GM21786 (cell line): ENCODE results near the gene GRM7.

Source experiments
- ATAC-seq: cut with Tn5 transposase; IDR thresholded peaks from one replicate; pipeline ENCODE4 v1.9.1; 2021; ENCODE audit not compliant: unreplicated experiment

The GRM7 gene

GRCh38 chr3:7385635-7386034 is 524.7 kb downstream of the GRM7 start:
- no peak for ATAC-seq

- ATAC-seq, result no peak
Measured at GRCh38 chr3:7388026-7388425, 527.1 kb downstream of the GRM7 start.

- no peak for ATAC-seq
Measured at GRCh38 chr3:7392206-7392605, 531.3 kb downstream of the GRM7 start.

- ATAC-seq, result no peak
Measured at GRCh38 chr3:7393944-7394605, 533.2 kb downstream of the GRM7 start.

- no peak for ATAC-seq
Measured at GRCh38 chr3:7396534-7396933, 535.6 kb downstream of the GRM7 start.

GRCh38 chr3:7397097-7397496 is 536.2 kb downstream of the GRM7 start:
- no peak for ATAC-seq

- ATAC-seq, result no peak
Measured at GRCh38 chr3:7400360-7400759, 539.4 kb downstream of the GRM7 start.

GRCh38 chr3:7401418-7401817 is 540.5 kb downstream of the GRM7 start:
- ATAC-seq, result no peak

GRCh38 chr3:7407107-7407506 is 546.2 kb downstream of the GRM7 start:
- ATAC-seq, result no peak

GRCh38 chr3:7410782-7411181 is 549.9 kb downstream of the GRM7 start:
- no peak for ATAC-seq

- ATAC-seq, result no peak
Measured at GRCh38 chr3:7421065-7421464, 560.1 kb downstream of the GRM7 start.

GRCh38 chr3:7423036-7423435 is 562.1 kb downstream of the GRM7 start:
- no peak for ATAC-seq

GRCh38 chr3:7423995-7424394 is 563.1 kb downstream of the GRM7 start:
- no peak for ATAC-seq

GRCh38 chr3:7428206-7428718 is 567.3 kb downstream of the GRM7 start:
- ATAC-seq, result no peak

GRCh38 chr3:7432610-7433009 is 571.7 kb downstream of the GRM7 start:
- ATAC-seq, result no peak

- ATAC-seq, result no peak
Measured at GRCh38 chr3:7433073-7433472, 572.2 kb downstream of the GRM7 start.

GRCh38 chr3:7436542-7436941 is 575.6 kb downstream of the GRM7 start:
- no peak for ATAC-seq

GRCh38 chr3:7437231-7437630 is 576.3 kb downstream of the GRM7 start:
- ATAC-seq, result no peak

- no peak for ATAC-seq
Measured at GRCh38 chr3:7439101-7439680, 578.3 kb downstream of the GRM7 start.

GRCh38 chr3:7444886-7445285 is 584.0 kb downstream of the GRM7 start:
- no peak for ATAC-seq

GRCh38 chr3:7445331-7445730 is 584.4 kb downstream of the GRM7 start:
- no peak for ATAC-seq

- ATAC-seq, result peak; percentile 100
Measured at GRCh38 chr3:7447197-7447769, 586.4 kb downstream of the GRM7 start.
